SK-N-SH (cell line): ENCODE measurements around the gene SNX12. TPM values are rescaled to one million over a fixed set of nuclear protein-coding genes. Genes with fewer than 3 reads are reported as not detected.

Experiments used
- CTCF ChIA-PET: fragments of 300-600, 350-600 bp; formaldehyde crosslinking; extraction: SDS; loops from one replicate; lab custom pipeline; 2021; lab: Yijun Ruan, JAX
- POLR2A ChIA-PET: fragments of 350-600 bp; sonication (Branson Sonifier 250); formaldehyde crosslinking; extraction: SDS; loops from one replicate; lab custom pipeline; 2020; ENCODE audit warnings: antibody characterized with exemption, inconsistent platforms; lab: Yijun Ruan, JAX
- DNase-seq: peaks from one replicate; pipeline ENCODE4 v3.0.0; 2012
- H2AFZ ChIP-seq: fragments of 200-600 bp; sonication (generic); 2 replicates; pipeline ENCODE4 v1.8.1; 2016; ENCODE audit warnings: antibody characterized with exemption, mild to moderate bottlenecking, low read depth
- H3F3A ChIP-seq: fragments of 200-600 bp; sonication (generic); replicated peaks from 2 replicates; pipeline ENCODE3; 2016; ENCODE audit warnings: antibody characterized with exemption, mild to moderate bottlenecking; ENCODE audit not compliant: insufficient read depth
- H3K27ac ChIP-seq, 2 experiments: fragments of 200-500 bp in 1 of 2; fragments of 200-600 bp in 1 of 2; sonication (Bioruptor generic) in 1 of 2; sonication (generic), shearing (Covaris generic) in 1 of 2; 2 replicates each; pipeline versions ENCODE4 v1.5.1 to v1.6.1; 2014 to 2016; ENCODE audit warnings: low read depth in 2 of 2, inconsistent platforms in 1 of 2, low read length in 1 of 2, mild to moderate bottlenecking in 1 of 2, mixed read lengths in 1 of 2
- H3K27me3 ChIP-seq: fragments of 200-600 bp; sonication (generic), shearing (Covaris generic); 2 replicates; pipeline ENCODE4 v1.6.1; 2016; ENCODE audit warnings: mixed run types; ENCODE audit not compliant: insufficient read depth
- H3K36me3 ChIP-seq, 2 experiments: fragments of 200-500 bp in 1 of 2; fragments of 200-600 bp in 1 of 2; sonication (Bioruptor generic) in 1 of 2; sonication (generic) in 1 of 2; replicated peaks in 1 of 2; 2 replicates each; pipeline versions ENCODE3 to v1.5.1; 2014 to 2016; ENCODE audit warnings: low read length in 1 of 2, mild to moderate bottlenecking in 1 of 2; ENCODE audit not compliant: insufficient read depth in 2 of 2, control insufficient read depth in 1 of 2
- H3K4me1 ChIP-seq, 2 experiments: fragments of 200-500 bp in 1 of 2; fragments of 200-600 bp in 1 of 2; sonication (Bioruptor generic) in 1 of 2; sonication (generic), shearing (Covaris generic) in 1 of 2; 2 replicates each; pipeline versions ENCODE4 v1.5.1 to v1.6.1; 2014 to 2016; ENCODE audit warnings: low read depth in 1 of 2, low read length in 1 of 2, mixed run types in 1 of 2; ENCODE audit not compliant: insufficient read depth in 2 of 2, control insufficient read depth in 1 of 2
- H3K4me2 ChIP-seq: fragments of 200-600 bp; sonication (generic), shearing (Covaris generic); 2 replicates; pipeline ENCODE4 v1.6.1; 2017; ENCODE audit warnings: mixed run types
- H3K4me3 ChIP-seq, 2 experiments: fragments of 200-500 bp in 1 of 2; fragments of 200-600 bp in 1 of 2; sonication (Bioruptor generic) in 1 of 2; sonication (generic), shearing (Covaris generic) in 1 of 2; 2 replicates each; pipeline versions ENCODE4 v1.5.1 to v1.8.1; 2014 to 2016; ENCODE audit warnings: low read depth in 2 of 2, inconsistent platforms in 1 of 2, low read length in 1 of 2, mild to moderate bottlenecking in 1 of 2, mixed read lengths in 1 of 2, moderate library complexity in 1 of 2
- H3K79me2 ChIP-seq: fragments of 200-600 bp; sonication (generic); 2 replicates; pipeline ENCODE4 v1.8.1; 2017; ENCODE audit warnings: mild to moderate bottlenecking; ENCODE audit not compliant: insufficient read depth
- H3K9ac ChIP-seq: fragments of 200-600 bp; sonication (generic); 2 replicates; pipeline ENCODE4 v1.6.1; 2017; ENCODE audit warnings: mixed run types
- H3K9me2 ChIP-seq: fragments of 200-600 bp; sonication (generic); 2 replicates; pipeline ENCODE4 v1.6.1; 2017; ENCODE audit warnings: mixed run types
- H3K9me3 ChIP-seq: fragments of 200-600 bp; sonication (generic); 2 replicates; pipeline ENCODE4 v1.6.1; 2017; ENCODE audit warnings: mixed run types, mild to moderate bottlenecking, moderate library complexity
- H4K20me1 ChIP-seq: fragments of 200-600 bp; sonication (generic); 2 replicates; pipeline ENCODE4 v1.6.1; 2017; ENCODE audit warnings: mild to moderate bottlenecking, mixed run types; ENCODE audit not compliant: insufficient read depth
- ELF1 ChIP-seq: IDR thresholded peaks from 2 replicates; pipeline ENCODE4 v1.4.0; 2012
- EZH2phosphoT487 ChIP-seq: fragments of 200-600 bp; sonication (generic); IDR thresholded peaks from 2 replicates; pipeline ENCODE4 v1.6.1; 2017; ENCODE audit warnings: low read depth, mixed run types, mild to moderate bottlenecking, antibody characterized with exemption, moderate library complexity, borderline replicate concordance
- GABPA ChIP-seq: IDR thresholded peaks from 2 replicates; pipeline ENCODE4 v1.4.0; 2012; ENCODE audit warnings: low read depth, mild to moderate bottlenecking
- GATA2 ChIP-seq: sonication (generic); formaldehyde crosslinking; IDR thresholded peaks from 2 replicates; pipeline ENCODE4 v1.5.0; 2020; ENCODE audit warnings: mild to moderate bottlenecking, missing genetic modification reagents
- MXI1 ChIP-seq: IDR thresholded peaks from 2 replicates; pipeline ENCODE4 v1.6.1; 2012; ENCODE audit warnings: mild to moderate bottlenecking, low read depth, low read length, improper control_type of control experiment
- NFIC ChIP-seq: IDR thresholded peaks from 2 replicates; pipeline ENCODE4 v1.4.0; 2012; ENCODE audit warnings: borderline replicate concordance
- RFX5 ChIP-seq: IDR thresholded peaks from 2 replicates; pipeline ENCODE4 v1.6.1; 2012; ENCODE audit warnings: mild to moderate bottlenecking, improper control_type of control experiment, low read length
- SIN3A ChIP-seq: IDR thresholded peaks from 2 replicates; pipeline ENCODE4 v1.6.1; 2012; ENCODE audit warnings: low read depth, mild to moderate bottlenecking, low read length, moderate library complexity, borderline replicate concordance
- WGBS: methylation state at CpG from one replicate; pipeline ENCODE4 v1.1.6; 2017; ENCODE audit warnings: low lambda C conversion rate; 5-methylcytosine and 5-hydroxymethylcytosine counted together
- polyA plus RNA-seq, 3 experiments: library from polyadenylated mRNA; depleted of rRNA; stranded (reverse); fragments of >200 nt; gene quantifications; 2 replicates each; pipeline ENCODE4 v1.2.3, GENCODE V29; 2012
- TF ChIP-seq, protein P1 (sequence below): fragments of 200-600 bp; sonication (generic); IDR thresholded peaks from 2 replicates; pipeline ENCODE4 v1.6.1; 2017; ENCODE audit warnings: antibody characterized with exemption, mild to moderate bottlenecking, moderate library complexity

Gene SNX12
- polyA plus RNA-seq, 1 of the 3 experiments (the other 2 are of a cell fraction), result 39.8 TPM

DNA sequence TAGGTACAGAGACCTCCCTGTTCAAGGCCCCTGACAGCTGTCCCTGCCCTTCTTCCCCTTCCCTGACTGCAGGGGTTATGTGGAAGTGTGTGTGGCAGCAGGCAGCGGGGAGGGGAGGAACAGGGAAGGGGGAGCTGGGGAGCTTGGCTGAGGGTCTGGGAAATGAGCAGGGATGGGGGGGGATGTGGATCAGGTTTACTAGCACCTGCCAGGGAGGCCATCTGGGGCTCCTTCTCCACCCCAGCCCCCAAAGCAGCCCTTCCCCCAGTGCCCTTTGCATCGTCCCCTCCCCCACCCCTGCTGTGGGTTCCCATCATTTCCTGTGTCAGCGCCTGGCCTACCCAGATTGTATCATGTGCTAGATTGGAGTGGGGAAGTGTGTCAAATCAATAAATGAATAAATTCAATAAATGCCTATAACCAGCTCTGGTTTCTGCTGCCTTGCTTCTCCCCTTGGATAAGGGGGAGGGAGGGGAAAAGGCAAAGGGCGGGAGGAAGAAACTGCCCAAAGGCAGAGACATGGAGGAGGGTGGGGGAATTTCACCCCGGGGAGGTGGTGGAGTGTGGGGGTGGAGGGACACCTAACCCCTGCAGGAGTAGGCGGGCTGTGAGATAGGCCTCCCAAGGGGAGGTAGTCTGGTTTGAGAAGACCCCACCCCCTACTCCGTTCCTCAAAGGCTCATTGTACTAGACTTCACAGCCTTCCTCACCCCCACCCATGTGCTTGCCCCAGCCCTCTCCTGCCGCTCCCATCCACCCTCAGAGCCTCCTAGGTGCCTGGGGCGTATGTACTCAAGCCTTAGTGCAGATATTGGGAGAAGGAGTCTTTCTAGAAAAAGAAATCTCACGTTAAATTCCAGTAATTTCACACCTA is 35.2 kb upstream of the SNX12 start (continued):
- TF ChIP-seq RFX5, result no peak

DNA sequence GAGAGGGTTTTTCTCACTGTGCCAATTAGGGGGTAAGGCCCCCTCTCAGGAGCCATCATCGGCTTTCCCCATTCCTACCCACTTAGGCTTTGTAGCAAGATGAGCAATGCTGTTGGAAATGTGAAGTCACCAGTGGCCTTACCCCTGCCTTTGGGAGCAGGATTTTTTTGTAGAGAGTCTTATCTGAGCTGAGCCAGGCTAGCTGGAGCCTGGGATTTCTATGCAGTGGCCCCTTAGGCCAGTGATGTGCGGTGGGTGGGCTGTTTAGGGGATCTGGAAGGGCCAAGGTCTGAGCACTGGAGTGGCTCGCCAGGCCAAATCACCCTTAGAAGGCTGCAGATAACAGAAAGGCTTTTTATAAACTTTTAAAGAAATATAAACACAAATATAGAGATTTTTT is 34.2 kb upstream of the SNX12 start:
- peaks cover 5% of the 10 kb centered on the region; the same call in 1 of the 2 replicates for H3K27me3 ChIP-seq
- no peaks in the 10 kb centered on the region for H4K20me1 ChIP-seq
- peak; percentile 34 for DNase-seq
- CTCF ChIA-PET, result interaction anchor here (1.0 to 3.7 kb wide), 6 partner anchors 9 to 78 kb away, joined by 3 to 30 read pairs (median 5); partner anchors contain the start of genes IL2RG and MED12
- H2AFZ ChIP-seq, result no peak overlapping the region
- no peak overlapping the region for H3K4me3 ChIP-seq
- no peaks in the 10 kb centered on the region for H3F3A ChIP-seq
- H3K4me2 ChIP-seq, result no peak overlapping the region
- peaks cover 0 to 30% of the 10 kb centered on the region in 2 experiments; a peak in 1 of 4 replicates for H3K4me1 ChIP-seq
- no peaks in the 10 kb centered on the region for H3K79me2 ChIP-seq
- H3K36me3 ChIP-seq, result no peaks in the 10 kb centered on the region
- WGBS, result 25% methylated on average over 3 of the region's 3 CpGs
- no peak overlapping the region for H3K9ac ChIP-seq
- H3K9me2 ChIP-seq, result no peaks in the 10 kb centered on the region
- POLR2A ChIA-PET, result interaction anchor here (2.7 kb wide), 1 partner anchor 16 kb away, joined by 8 read pairs; the partner anchor contains the start of gene MED12
- H3K9me3 ChIP-seq, result no peaks in the 10 kb centered on the region
- TF ChIP-seq EZH2phosphoT487 (no peak), GATA2 (CRISPR knock-in tag) (no peak), ELF1 (no peak), SIN3A (no peak)
- TF ChIP-seq, protein P1, sequence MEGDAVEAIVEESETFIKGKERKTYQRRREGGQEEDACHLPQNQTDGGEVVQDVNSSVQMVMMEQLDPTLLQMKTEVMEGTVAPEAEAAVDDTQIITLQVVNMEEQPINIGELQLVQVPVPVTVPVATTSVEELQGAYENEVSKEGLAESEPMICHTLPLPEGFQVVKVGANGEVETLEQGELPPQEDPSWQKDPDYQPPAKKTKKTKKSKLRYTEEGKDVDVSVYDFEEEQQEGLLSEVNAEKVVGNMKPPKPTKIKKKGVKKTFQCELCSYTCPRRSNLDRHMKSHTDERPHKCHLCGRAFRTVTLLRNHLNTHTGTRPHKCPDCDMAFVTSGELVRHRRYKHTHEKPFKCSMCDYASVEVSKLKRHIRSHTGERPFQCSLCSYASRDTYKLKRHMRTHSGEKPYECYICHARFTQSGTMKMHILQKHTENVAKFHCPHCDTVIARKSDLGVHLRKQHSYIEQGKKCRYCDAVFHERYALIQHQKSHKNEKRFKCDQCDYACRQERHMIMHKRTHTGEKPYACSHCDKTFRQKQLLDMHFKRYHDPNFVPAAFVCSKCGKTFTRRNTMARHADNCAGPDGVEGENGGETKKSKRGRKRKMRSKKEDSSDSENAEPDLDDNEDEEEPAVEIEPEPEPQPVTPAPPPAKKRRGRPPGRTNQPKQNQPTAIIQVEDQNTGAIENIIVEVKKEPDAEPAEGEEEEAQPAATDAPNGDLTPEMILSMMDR, result no peak
- peak overlapping the region in 1 of 2 experiments; percentile 89; a peak in 2 of 4 replicates for H3K27ac ChIP-seq

DNA sequence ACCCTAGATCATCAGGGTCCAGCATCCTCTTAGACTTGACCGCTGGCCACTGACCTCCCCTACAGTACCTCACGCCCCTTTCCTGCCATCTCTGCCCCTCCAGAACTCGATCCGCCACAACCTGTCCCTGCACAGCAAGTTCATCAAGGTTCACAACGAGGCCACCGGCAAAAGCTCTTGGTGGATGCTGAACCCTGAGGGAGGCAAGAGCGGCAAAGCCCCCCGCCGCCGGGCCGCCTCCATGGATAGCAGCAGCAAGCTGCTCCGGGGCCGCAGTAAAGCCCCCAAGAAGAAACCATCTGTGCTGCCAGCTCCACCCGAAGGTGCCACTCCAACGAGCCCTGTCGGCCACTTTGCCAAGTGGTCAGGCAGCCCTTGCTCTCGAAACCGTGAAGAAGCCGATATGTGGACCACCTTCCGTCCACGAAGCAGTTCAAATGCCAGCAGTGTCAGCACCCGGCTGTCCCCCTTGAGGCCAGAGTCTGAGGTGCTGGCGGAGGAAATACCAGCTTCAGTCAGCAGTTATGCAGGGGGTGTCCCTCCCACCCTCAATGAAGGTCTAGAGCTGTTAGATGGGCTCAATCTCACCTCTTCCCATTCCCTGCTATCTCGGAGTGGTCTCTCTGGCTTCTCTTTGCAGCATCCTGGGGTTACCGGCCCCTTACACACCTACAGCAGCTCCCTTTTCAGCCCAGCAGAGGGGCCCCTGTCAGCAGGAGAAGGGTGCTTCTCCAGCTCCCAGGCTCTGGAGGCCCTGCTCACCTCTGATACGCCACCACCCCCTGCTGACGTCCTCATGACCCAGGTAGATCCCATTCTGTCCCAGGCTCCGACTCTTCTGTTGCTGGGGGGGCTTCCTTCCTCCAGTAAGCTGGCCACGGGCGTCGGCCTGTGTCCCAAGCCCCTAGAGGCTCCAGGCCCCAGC is 32.7 kb upstream of the SNX12 start:
- Histone ChIP-seq H3K9me2 (no peaks in the 10 kb centered on the region), H3K27me3 (peaks cover 5% of the 10 kb centered on the region; the same call in 1 of the 2 replicates), H4K20me1 (no peaks in the 10 kb centered on the region), H3K27ac (no peak overlapping the region), H3K9me3 (no peaks in the 10 kb centered on the region), H3F3A (no peaks in the 10 kb centered on the region), H3K4me3 (no peak overlapping the region), H3K4me1 (peaks cover 0 to 40% of the 10 kb centered on the region in 2 experiments; a peak in 1 of 4 replicates), H2AFZ (no peak overlapping the region), H3K4me2 (no peak overlapping the region), H3K79me2 (no peaks in the 10 kb centered on the region), H3K9ac (no peak overlapping the region), H3K36me3 (no peaks in the 10 kb centered on the region)
- CTCF ChIA-PET, result interaction anchor here (1.2 to 3.7 kb wide), 6 partner anchors 9 to 79 kb away, joined by 3 to 30 read pairs (median 4); partner anchors contain the start of gene IL2RG
- 33% methylated on average over 15 of the region's 31 CpGs for WGBS
- POLR2A ChIA-PET, result interaction anchor here (2.7 kb wide), 1 partner anchor 17 kb away, joined by 8 read pairs; the partner anchor contains the start of gene MED12
- no peak for DNase-seq
- TF ChIP-seq NFIC (no peak), SIN3A (no peak), GABPA (no peak), MXI1 (no peak)
- TF ChIP-seq, protein P1, result peak; percentile 18; the same call in 1 of the 2 replicates
